GM12878 (cell line): Measurements from ENCODE around the gene OPN1SW. TPM values are rescaled to one million over a fixed set of nuclear protein-coding genes. Genes with fewer than 3 reads are reported as not detected.

Experiments used
- ATAC-seq: fragments of 200-7000 bp; cut with Tn5 transposase; 3 replicates; pipeline ENCODE4 v1.9.1; 2020; ENCODE audit warnings: mild to moderate bottlenecking, moderate library complexity
- BruUV-seq: library from RNA; stranded (reverse); fragments of 400-500 nt; replicated peaks from 2 replicates; lab custom pipeline; 2021; lab: Mats Ljungman, UMichigan
- CTCF ChIA-PET: fragments of 300-600 bp; sonication (Branson Sonifier 250); formaldehyde crosslinking; extraction: SDS; loops from one replicate; lab custom pipeline; 2021; ENCODE audit warnings: inconsistent platforms; lab: Yijun Ruan, JAX
- POLR2A ChIA-PET: fragments of 350-600 bp; formaldehyde crosslinking; extraction: SDS; loops from one replicate; lab custom pipeline; 2021; ENCODE audit warnings: inconsistent platforms; lab: Charles Lee
- RAD21 ChIA-PET: fragments of 300-600 bp; sonication (Branson Sonifier 250); formaldehyde crosslinking; loops from one replicate; lab custom pipeline; 2023; ENCODE audit warnings: antibody characterized with exemption; ENCODE audit not compliant: unreplicated experiment; lab: Charles Lee
- SMC1A ChIA-PET: fragments of 300-600 bp; sonication (Branson Sonifier 250); formaldehyde crosslinking; loops from one replicate; lab custom pipeline; 2023; ENCODE audit not compliant: unreplicated experiment, uncharacterized antibody; lab: Charles Lee
- DNase-seq: peaks from one replicate; pipeline ENCODE4 v3.0.0-alpha.2; 2011; ENCODE audit warnings: low read depth, low spot score
- FAIRE-seq: peaks from 3 replicates; lab custom pipeline; 2011; peaks lifted over from hg19 to GRCh38; lab: Jason Lieb, UNC
- H2AFZ ChIP-seq: 2 replicates; pipeline ENCODE4 v1.6.0; 2011; ENCODE audit warnings: low read depth, low read length, control low read depth; ENCODE audit not compliant: control insufficient read depth
- H3K27ac ChIP-seq: 2 replicates; pipeline ENCODE4 v1.5.1; 2011; ENCODE audit warnings: control low read depth; ENCODE audit not compliant: control insufficient read depth, insufficient read depth
- H3K27me3 ChIP-seq, 2 experiments: replicated peaks in 1 of 2; 2 replicates each; pipeline versions ENCODE4 v1.6.0 to v1.6.1; 2011; ENCODE audit warnings: low read length in 1 of 2; ENCODE audit not compliant: control insufficient read depth in 2 of 2, insufficient read depth in 2 of 2
- H3K36me3 ChIP-seq, 2 experiments: 2 replicates each; pipeline ENCODE4 v1.5.1; 2011; ENCODE audit warnings: low read length in 1 of 2; ENCODE audit not compliant: control insufficient read depth in 2 of 2, insufficient read depth in 2 of 2
- H3K4me1 ChIP-seq: 2 replicates; pipeline ENCODE4 v1.6.1; 2011; ENCODE audit warnings: mild to moderate bottlenecking, low read length, moderate library complexity, mixed read lengths; ENCODE audit not compliant: control insufficient read depth, insufficient read depth
- H3K4me2 ChIP-seq: 2 replicates; pipeline ENCODE4 v1.6.0; 2011; ENCODE audit warnings: control low read depth; ENCODE audit not compliant: control insufficient read depth, insufficient read depth
- H3K4me3 ChIP-seq: fragments of 200-600 bp; sonication (generic); 2 replicates; pipeline ENCODE4 v1.5.1; 2016
- H3K79me2 ChIP-seq: 2 replicates; pipeline ENCODE4 v1.6.0; 2011; ENCODE audit warnings: low read length; ENCODE audit not compliant: control insufficient read depth, insufficient read depth
- H3K9ac ChIP-seq: 2 replicates; pipeline ENCODE4 v1.8.0; 2011; ENCODE audit warnings: low read length, control low read depth, mixed read lengths; ENCODE audit not compliant: control insufficient read depth, insufficient read depth
- H3K9me3 ChIP-seq: replicated peaks from 3 replicates; pipeline ENCODE4 v1.5.1; 2011; ENCODE audit warnings: mild to moderate bottlenecking, low read length; ENCODE audit not compliant: control insufficient read depth, insufficient read depth
- H4K20me1 ChIP-seq: 2 replicates; pipeline ENCODE4 v1.6.0; 2011; ENCODE audit not compliant: control insufficient read depth, insufficient read depth
- ASH2L ChIP-seq: fragments of 300-600, 200-600 bp; sonication (generic); IDR thresholded peaks from 2 replicates; pipeline ENCODE4 v1.6.1; 2017; ENCODE audit warnings: low read depth, mild to moderate bottlenecking, borderline replicate concordance
- CREB1 ChIP-seq: IDR thresholded peaks from 2 replicates; pipeline ENCODE4 v1.6.1; 2012; ENCODE audit warnings: low read depth, mild to moderate bottlenecking, inconsistent platforms
- JUNB ChIP-seq: IDR thresholded peaks from 2 replicates; pipeline ENCODE4 v1.6.1; 2016; ENCODE audit warnings: antibody characterized with exemption, mild to moderate bottlenecking
- MXI1 ChIP-seq: fragments of 150-350 bp; IDR thresholded peaks from 2 replicates; pipeline ENCODE4 v1.6.1; 2011; ENCODE audit warnings: low read depth, mild to moderate bottlenecking, inconsistent platforms, low read length, improper control_type of control experiment
- RBBP5 ChIP-seq: fragments of 200-600 bp; sonication (generic); conservative IDR thresholded peaks from 2 replicates; pipeline ENCODE4 v1.6.1; 2016
- SP1 ChIP-seq: IDR thresholded peaks from one replicate; pipeline ENCODE4 v1.6.1; 2011; ENCODE audit warnings: low read depth, low read length
- STAT1 ChIP-seq: fragments of 450-650 bp; conservative IDR thresholded peaks from 2 replicates; pipeline ENCODE4 v1.6.1; 2014; ENCODE audit warnings: antibody characterized with exemption, mild to moderate bottlenecking
- TCF12 ChIP-seq: IDR thresholded peaks from 2 replicates; pipeline ENCODE4 v1.6.1; 2011; ENCODE audit warnings: low read depth, mild to moderate bottlenecking, low read length
- YY1 ChIP-seq: IDR thresholded peaks from 2 replicates; pipeline ENCODE4 v1.6.1; 2011; ENCODE audit warnings: low read depth, mild to moderate bottlenecking, low read length
- WGBS: methylation state at CpG from one replicate; pipeline ENCODE4 v1.1.6; 2016; ENCODE audit warnings: low lambda C conversion rate; ENCODE audit not compliant: insufficient replicate concordance, insufficient coverage; ENCODE audit errors: missing lambda C conversion rate; 5-methylcytosine and 5-hydroxymethylcytosine counted together
- in situ Hi-C: fragments of 300-500 bp; cut with MboI; formaldehyde crosslinking; loops from 9 replicates; pipeline ENCODE4 v1.14.3; 2018; ENCODE audit warnings: mixed read lengths
- intact Hi-C: fragments of 100-400 bp; cut with micrococcal nuclease; formaldehyde crosslinking; loops from one replicate; pipeline ENCODE4 v1.14.2; 2022; ENCODE audit not compliant: unreplicated experiment
- polyA plus RNA-seq, 11 experiments: library from polyadenylated mRNA; depleted of rRNA in 4 of 11; unstranded in 6 of 11; stranded (reverse) in 5 of 11; fragments of >200 nt; fragmentation: Nextera tagmentation in 4 of 11; fragmentation: Illumina TruSeq in 1 of 11; extraction: Ambion mirVana in 4 of 11; extraction: Trizol in 1 of 11; gene quantifications; 1 replicate in 1 of 11; 2 replicates in 10 of 11; pipeline versions ENCODE4 v1.2.1 to v1.2.3, GENCODE V29; 2011 to 2016; ENCODE audit warnings: inconsistent platforms in 2 of 11, missing spikeins in 2 of 11, low read depth in 1 of 11
- total RNA-seq, 4 experiments: library from RNA; depleted of rRNA in 3 of 4; stranded (reverse); fragments of >200 nt in 3 of 4; fragmentation: Illumina TruSeq in 1 of 4; extraction: Trizol in 1 of 4; gene quantifications; 2 replicates each; pipeline versions ENCODE4 v1.2.1 to v1.2.3, GENCODE V29; 2013 to 2021

The OPN1SW gene
- total and polyA plus RNA-seq, 10 of the 15 experiments (the other 5 are each of a cell fraction or from before 2014, with no cell fraction given) = 0.11 to 0.35 (median 0.19) TPM; not detected in 6

GRCh38 chr7:128781851-128782250 is 6.3 kb upstream of the OPN1SW start (continued):
- TF ChIP-seq SP1 = no peak

DNA sequence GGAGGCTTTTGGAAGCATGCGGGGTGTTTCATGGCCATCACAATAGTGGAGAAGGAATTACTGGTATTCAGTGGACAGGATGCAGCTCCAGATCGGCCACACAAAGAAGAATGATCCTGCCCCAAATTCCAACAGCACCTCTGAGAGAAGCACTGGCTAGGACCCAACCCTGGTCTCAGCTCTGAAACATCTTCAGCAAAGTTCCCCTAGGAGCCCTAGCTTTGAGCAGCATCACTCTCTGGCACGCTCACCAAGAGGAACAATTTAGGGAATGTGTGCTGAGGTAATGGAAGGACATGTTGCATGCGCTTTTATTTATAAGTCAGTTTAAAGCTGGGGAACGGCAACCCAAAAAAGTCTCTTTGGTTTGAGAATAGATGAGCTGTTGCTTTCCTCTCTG is 5.5 kb upstream of the OPN1SW start:
- Histone ChIP-seq H3K27ac (no peak overlapping the region), H2AFZ (no peak overlapping the region), H3K4me1 (no peaks in the 10 kb centered on the region), H3K9me3 (no peaks in the 10 kb centered on the region; the same call in 2 of the 3 replicates), H3K4me3 (no peak overlapping the region), H3K27me3 (no peaks in the 10 kb centered on the region; a peak in 1 of 4 replicates), H3K4me2 (no peak overlapping the region), H3K79me2 (no peaks in the 10 kb centered on the region), H4K20me1 (no peaks in the 10 kb centered on the region), H3K36me3 (no peaks in the 10 kb centered on the region), H3K9ac (no peak overlapping the region)
- no peak for TF ChIP-seq MXI1
- no peak for TF ChIP-seq JUNB
- no peak for TF ChIP-seq RBBP5
- no peak for TF ChIP-seq CREB1
- no peak for TF ChIP-seq YY1
- no peak for TF ChIP-seq STAT1
- TF ChIP-seq TCF12 = no peak
- no peak for TF ChIP-seq ASH2L
- ChIA-PET RAD21 (interaction anchor here (0.6 to 0.8 kb wide), 3 partner anchors 81 to 452 kb away, joined by 3 to 7 read pairs (median 4); no protein-coding TSS in a partner anchor), SMC1A (interaction anchor here (0.6 to 1.1 kb wide), 2 partner anchors 24 to 1170 kb away, joined by 3 read pairs; no protein-coding TSS in a partner anchor), POLR2A (interaction anchor here (0.5 to 1.2 kb wide), 3 partner anchors 22 to 394 kb away, joined by 3 to 5 read pairs (median 3); no protein-coding TSS in a partner anchor), CTCF (interaction anchor here (0.8 kb wide), 1 partner anchor 10 kb away, joined by 4 read pairs; no protein-coding TSS in a partner anchor)
- BruUV-seq = no TSS peak
- in situ Hi-C loops (no loop called here), intact Hi-C loops (no loop called here)
- FAIRE-seq (no peak), ATAC-seq (no peak), DNase-seq (no peak)
- WGBS = 66% methylated on average over 5 of the region's 5 CpGs
